Epidermal melanocyte (primary cell): ENCODE data around the gene MATCAP1.

Experiments used
- DNase-seq: peaks from one replicate; pipeline ENCODE4 v3.0.0; 2011; ENCODE audit warnings: low spot score; ENCODE audit not compliant: insufficient read length

MATCAP1 gene

GRCh38 chr16:67141391-67141790 lies 42.4 kb downstream of the MATCAP1 start:
- no peak for DNase-seq

- no peak for DNase-seq
Measured at GRCh38 chr16:67137605-67138004, 46.2 kb downstream of the MATCAP1 start.

- DNase-seq = no peak
Measured at GRCh38 chr16:67129422-67129821, 54.3 kb downstream of the MATCAP1 start.

DNA sequence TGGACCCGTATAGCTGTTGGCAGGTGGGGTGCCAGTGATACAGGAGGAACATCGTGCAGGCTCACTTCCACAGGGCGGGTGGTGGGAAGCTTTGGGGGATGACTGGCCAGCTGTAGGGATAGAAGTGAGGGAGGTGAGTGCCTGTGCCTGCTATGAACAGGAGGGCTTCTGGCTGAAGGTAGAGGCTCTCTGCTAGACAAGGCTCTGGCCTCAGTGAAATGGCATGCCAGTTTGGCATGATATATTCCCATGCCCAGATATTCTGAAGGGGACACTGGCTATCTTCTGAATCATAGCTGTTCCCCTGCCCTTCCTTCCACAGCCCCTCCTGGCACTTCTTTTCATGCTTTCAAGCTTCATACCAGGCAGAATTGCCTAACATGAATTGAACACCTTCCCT lies 54.9 kb downstream of the MATCAP1 start:
- DNase-seq = no peak

DNA sequence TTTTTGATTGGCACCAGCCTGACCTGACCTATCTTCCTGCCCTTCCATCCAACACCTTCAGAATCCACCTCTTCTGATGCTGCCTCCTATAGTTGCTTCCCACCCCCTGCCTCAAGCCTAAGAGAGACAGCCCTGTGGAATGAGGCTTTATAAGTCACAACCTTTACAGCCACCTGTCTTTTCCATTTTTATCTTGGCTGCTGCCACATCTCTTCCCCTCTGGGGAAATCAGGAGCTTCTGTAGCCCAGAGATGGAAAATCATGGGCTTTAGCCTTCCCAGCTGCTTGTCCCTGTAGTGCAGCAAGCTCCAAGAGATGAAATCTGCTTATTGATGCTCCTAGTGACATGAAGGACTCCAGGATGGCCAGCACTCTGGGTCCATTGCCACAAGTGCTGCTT lies 55.3 kb downstream of the MATCAP1 start:
- no peak for DNase-seq
